GM12872 (cell line): ENCODE data around the gene FNDC3B.

Experiments
- TF ChIP-seq, protein P1 (sequence below): IDR thresholded peaks from 3 replicates; pipeline ENCODE4 v1.5.1; 2011; ENCODE audit warnings: low read depth, mild to moderate bottlenecking, low read length, moderate library complexity; ENCODE audit not compliant: insufficient read depth

The FNDC3B gene

DNA sequence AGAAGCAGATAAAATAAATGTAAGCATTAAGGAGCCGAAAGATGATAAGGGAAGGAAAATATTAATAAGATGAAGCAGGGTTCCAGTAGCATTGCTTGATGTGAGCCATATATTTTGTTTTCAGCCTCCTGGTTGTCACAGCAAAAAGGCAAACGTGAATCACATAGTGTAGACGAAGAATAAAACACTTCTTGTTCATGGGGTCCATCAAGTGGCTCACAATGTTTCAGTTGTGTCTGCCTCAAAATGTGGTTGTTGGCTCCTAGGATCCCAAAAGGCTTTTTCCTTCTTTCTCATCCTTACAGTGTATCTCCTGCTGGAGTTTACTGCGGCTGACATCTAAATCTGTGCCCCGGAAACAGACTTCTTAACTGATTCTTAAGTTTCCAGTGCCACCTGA, 213.8 kb downstream of the FNDC3B start:
- TF ChIP-seq, protein P1, sequence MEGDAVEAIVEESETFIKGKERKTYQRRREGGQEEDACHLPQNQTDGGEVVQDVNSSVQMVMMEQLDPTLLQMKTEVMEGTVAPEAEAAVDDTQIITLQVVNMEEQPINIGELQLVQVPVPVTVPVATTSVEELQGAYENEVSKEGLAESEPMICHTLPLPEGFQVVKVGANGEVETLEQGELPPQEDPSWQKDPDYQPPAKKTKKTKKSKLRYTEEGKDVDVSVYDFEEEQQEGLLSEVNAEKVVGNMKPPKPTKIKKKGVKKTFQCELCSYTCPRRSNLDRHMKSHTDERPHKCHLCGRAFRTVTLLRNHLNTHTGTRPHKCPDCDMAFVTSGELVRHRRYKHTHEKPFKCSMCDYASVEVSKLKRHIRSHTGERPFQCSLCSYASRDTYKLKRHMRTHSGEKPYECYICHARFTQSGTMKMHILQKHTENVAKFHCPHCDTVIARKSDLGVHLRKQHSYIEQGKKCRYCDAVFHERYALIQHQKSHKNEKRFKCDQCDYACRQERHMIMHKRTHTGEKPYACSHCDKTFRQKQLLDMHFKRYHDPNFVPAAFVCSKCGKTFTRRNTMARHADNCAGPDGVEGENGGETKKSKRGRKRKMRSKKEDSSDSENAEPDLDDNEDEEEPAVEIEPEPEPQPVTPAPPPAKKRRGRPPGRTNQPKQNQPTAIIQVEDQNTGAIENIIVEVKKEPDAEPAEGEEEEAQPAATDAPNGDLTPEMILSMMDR: no peak

DNA sequence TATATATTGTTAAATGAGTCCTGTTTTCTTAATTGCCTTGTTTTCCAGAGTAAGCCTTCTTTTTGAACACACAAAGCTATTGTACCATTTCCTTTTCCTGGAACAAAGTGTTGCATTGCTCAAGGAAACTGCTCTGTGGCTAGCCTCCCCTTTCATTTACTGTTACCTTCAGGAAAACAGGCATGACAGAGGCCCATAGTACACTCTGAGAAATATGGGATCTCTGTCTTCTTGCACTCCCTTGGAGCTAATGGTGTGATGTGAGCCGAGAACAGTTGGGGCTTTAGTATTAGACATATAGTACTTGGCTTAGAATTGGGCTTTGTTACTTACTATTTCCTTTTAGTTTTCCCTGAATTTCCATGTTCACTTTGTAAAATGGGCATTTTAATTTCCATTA, 215.2 kb downstream of the FNDC3B start:
- TF ChIP-seq, protein P1: no peak

DNA sequence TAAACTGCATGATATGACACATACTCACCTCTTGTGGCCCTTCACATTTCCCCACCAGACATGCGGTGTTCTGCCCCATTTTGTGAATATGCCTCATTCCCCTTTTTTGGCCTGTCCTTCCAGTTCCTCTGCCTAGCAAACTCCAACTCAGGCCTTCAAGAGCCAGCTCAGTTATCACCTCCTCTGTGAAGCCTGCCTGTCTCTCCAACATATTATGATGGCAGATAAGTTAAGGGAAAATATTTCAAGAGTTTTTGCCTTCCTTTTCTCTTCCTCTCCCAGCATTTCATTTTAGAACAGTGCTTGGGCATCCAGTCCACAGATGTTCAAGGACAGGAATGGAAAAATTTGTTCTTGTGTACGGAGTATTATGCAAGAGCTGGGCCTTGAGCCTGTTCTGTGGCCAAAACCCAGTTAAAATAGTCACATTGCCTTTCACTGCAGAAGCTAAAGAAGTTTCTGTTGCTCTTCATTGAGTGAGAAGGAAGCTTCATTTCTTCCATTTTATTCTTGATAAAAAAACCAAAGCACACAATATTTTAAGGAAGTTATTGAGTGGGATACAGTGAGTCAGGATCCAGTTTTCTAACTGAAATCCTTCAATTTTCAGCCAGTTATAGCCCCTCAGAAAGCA, 216.8 kb downstream of the FNDC3B start:
- TF ChIP-seq, protein P1: no peak

DNA sequence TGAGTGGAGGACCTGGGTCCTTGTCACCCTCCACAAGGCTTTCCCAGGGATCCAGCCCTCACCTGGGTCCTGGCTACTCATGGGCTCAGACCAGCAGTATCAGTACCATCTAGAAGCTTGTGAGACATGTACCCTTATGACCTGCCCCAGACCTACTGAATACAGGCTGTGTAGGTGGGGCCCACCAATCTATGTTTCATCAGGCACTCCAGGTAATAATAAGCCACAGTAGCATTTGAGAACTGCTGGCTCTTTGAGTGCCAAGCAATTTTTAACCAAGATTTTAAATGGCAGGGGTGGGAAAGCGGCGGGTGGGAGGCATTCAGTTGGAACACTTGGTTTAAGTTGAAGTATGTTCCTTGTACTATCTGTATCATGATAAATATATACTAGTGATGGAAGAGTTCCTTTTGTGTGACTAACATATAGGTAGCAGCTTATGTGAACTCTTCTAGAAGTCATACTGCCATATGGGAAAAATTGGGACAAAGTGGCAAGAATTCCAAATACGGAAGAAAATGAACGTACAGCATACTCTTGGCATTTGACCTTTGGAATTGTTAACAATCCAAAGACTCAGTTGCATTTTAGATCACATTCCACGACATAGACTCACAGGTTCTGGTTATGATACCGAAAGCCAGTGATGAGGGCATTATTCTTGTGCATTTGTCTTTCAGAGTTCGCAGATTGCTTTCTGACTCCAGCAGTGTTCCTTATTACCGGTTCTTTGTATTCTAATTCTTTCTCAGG, 218.4 kb downstream of the FNDC3B start:
- TF ChIP-seq, protein P1: no peak

DNA sequence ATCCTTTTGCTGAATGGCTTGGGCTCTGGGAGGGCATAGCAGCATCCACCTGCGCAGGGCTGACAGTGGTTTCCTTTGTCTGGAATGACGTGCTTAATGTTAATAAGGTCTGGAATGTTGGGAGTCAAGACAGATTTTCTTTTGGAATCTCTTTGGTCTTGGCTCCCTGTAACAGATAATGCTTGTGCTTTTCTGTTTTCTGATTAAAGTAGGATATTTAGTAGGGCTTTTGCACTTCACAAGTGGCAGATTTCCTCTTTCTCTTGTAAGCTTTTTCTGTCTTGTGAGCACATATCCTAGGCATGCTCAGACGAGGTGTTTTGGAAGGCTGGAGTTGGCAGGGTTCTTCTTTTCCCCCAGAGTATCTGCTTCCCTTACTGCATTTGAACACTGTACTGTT, 219.2 kb downstream of the FNDC3B start:
- TF ChIP-seq, protein P1: no peak

DNA sequence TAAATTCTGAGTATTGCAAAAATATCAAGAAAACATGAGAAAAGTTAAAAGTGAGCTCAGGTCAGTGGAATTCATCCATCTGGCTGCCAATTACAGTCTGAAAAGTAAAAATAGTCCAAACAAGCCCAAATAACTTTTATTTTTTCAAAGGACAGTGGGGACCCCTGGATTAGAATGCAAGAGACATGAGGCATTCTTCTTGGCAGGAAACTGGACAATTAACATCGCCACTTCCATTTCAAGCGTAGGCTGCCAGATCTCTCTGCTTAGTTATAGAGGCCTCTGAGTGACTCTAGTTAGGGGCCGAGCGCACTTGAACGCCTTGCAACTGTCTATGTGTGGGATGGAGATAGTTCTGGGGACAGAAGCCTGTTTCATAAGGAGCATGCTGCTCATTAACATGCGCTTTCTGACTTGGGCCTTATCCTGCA, 219.7 kb downstream of the FNDC3B start:
- TF ChIP-seq, protein P1: no peak

DNA sequence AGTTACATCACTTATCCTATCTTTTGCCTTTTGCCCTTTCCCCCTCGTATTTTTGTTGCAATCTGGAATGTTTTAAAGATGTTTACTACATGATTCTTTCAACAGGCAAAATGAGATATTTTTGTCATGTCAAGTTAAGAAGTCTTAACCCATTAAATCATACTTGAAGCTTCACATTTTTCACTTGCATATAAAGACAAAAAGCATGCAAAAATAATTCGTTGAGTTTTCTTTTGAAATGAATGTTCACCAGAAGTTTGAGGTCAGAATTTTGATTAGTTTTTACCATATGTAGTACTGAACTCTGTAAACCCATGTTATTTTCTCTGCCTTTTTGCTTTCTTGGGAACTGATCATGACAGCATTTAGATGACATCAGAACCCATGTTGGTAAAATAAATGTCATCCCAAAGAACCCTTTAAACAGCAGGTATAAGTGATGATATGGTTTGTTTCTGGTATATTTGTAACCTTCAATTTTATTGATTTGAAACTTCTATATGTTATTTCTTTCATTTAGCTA, 220.4 kb downstream of the FNDC3B start:
- TF ChIP-seq, protein P1: no peak
